Measurements from ENCODE around the gene P4HA2. TPM values are rescaled to one million over a fixed set of nuclear protein-coding genes. Genes with fewer than 3 reads are reported as not detected.
A peak's percentile ranks its signal among the peaks of the same experiment; 100 is the strongest.

The P4HA2 gene
- total RNA-seq, 1 donor from 2014 or later = 75.7 TPM

GRCh38 chr5:132266031-132266835 is 38.6 kb upstream of the P4HA2 start:
- intact Hi-C loops (cut with DNase I) = no loop called here
- H3K27me3 ChIP-seq (ENCODE audit: low read depth) = no peaks in the 10 kb centered on the region
- no peak overlapping the region for H3K4me3 ChIP-seq
- peaks cover 25% of the 10 kb centered on the region for H3K4me1 ChIP-seq
- peak overlapping the region; percentile 74 for H3K27ac ChIP-seq
- ATAC-seq (no peak), DNase-seq (no peak)
- TF ChIP-seq CTCF (IDR thresholded peaks at IDR 0.05) = no peak
- H3K36me3 ChIP-seq = no peaks in the 10 kb centered on the region
- no peaks in the 10 kb centered on the region for H3K9me3 ChIP-seq

GRCh38 chr5:132265336-132266030 is 37.8 kb upstream of the P4HA2 start:
- Histone ChIP-seq H3K9me3 (no peaks in the 10 kb centered on the region), H3K4me3 (no peak overlapping the region), H3K27me3 (ENCODE audit: low read depth) (no peaks in the 10 kb centered on the region), H3K4me1 (peaks cover 32% of the 10 kb centered on the region), H3K36me3 (no peaks in the 10 kb centered on the region), H3K27ac (peak overlapping the region; percentile 74)
- TF ChIP-seq CTCF (IDR thresholded peaks at IDR 0.05) = no peak
- DNase-seq (no peak), ATAC-seq (peak; percentile 70 to 71)
- intact Hi-C loops (cut with DNase I) = no loop called here

DNA sequence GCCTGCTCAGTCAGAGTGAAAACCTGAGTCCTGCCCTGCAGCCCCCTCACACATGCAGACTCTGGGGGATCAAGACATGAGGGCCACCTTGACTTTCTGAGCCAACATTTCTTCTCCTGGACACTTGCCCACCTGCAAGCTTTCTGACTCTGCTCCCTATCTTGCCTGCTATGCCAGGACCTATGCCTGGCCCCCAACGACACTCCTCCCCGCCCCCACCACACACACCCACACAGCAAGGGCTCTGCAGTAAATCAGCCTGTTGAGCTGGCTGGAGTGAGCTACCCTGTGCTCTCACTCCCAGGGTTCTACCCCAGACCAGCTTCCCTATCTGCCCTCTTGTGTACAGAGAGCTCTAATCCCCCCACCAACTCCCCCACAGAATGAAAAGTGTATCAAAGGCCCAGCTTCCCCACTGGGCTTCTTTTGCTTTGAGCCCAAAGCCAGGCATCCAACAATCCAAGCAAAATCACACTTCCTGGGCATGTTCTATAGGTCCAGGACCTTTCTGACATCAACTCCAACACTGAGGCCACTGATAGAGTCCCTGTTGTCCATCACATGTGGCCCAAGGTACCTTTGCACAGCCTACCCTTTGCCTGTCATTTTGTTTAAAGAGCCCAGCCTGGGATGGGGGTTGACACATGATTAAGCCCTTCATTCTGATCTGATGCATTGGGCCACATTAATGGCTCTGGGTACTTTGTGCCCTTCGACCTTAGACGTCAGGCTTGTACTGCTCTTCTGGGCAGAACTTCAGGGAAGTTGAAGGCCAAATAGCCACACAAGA is 37.1 kb upstream of the P4HA2 start:
- ATAC-seq = no peak
- Histone ChIP-seq H3K4me1 (peaks cover 40% of the 10 kb centered on the region), H3K9me3 (no peaks in the 10 kb centered on the region), H3K4me3 (no peak overlapping the region), H3K36me3 (no peaks in the 10 kb centered on the region), H3K27me3 (ENCODE audit: low read depth) (no peaks in the 10 kb centered on the region), H3K27ac (peak overlapping the region; percentile 74)
- no peak for TF ChIP-seq CTCF (IDR thresholded peaks at IDR 0.05)
- DNase-seq = no peak
- intact Hi-C loops (cut with DNase I) = no loop called here

DNA sequence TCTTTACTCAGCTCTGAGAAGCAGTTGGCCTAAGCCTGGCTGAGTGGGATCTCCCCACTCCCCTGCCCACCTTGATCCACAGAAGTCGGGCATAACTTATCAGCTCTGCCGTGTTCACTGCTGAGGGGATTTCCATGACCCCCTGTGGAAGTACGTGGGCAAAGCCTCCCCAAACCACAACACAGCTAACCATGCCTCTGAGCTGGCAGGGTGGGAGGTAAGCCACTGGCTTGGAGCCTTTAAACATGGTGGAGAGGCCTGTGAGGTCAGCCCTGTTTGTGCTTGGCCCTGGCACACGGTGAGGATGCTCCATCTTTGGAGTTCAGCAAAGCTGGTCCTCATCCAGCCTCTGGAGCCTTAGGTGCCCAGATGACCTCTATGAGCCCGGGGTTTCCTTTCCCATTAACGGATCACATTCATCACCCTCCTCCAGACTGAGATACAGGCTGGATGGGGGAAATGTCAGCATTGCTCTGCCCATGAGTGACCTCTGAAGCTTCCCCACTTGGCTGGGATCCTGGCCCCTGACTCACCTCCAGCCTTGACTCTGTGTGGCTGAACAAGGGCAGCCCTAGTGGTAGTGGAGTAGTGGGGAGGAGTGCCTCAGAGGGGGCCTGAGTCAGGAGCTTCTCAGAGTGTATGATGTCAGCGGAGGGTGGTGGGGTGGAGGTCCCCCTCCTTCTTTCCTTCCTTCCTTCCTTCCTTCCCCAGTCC is 36.1 kb upstream of the P4HA2 start:
- peak overlapping the region; percentile 6 for H3K27ac ChIP-seq
- no peaks in the 10 kb centered on the region for H3K9me3 ChIP-seq
- no peak for TF ChIP-seq CTCF (IDR thresholded peaks at IDR 0.05)
- H3K4me1 ChIP-seq = peaks cover 45% of the 10 kb centered on the region
- no peaks in the 10 kb centered on the region for H3K27me3 ChIP-seq (ENCODE audit: low read depth)
- intact Hi-C loops (cut with DNase I) = no loop called here
- ATAC-seq (peak in 1 of 2 donors; percentile 17), DNase-seq (no peak)
- H3K4me3 ChIP-seq = no peak overlapping the region
- no peaks in the 10 kb centered on the region for H3K36me3 ChIP-seq

All from lower lobe of right lung (tissue), 2 donors.